CD4-positive, alpha-beta T cell treated with Interleukin-10 for 1 hour (primary cell): ENCODE measurements around the gene NDUFB2.
A peak's percentile ranks its signal among the peaks of the same experiment; 100 is the strongest.
"Not testable (repeated sequence)": the region's sequence is repeated elsewhere in the genome, so short reads cannot be mapped to it uniquely, and the experiment has no call there.

Experiments used
- DNase-seq: peaks from one replicate; pipeline ENCODE4 v3.0.0-alpha.2; 2020

Gene NDUFB2

GRCh38 chr7:140673063-140673773, 23.3 kb upstream of the NDUFB2 start:
- DNase-seq, result peak; percentile 58

GRCh38 chr7:140673774-140674155, 22.7 kb upstream of the NDUFB2 start:
- DNase-seq, result no peak

DNA sequence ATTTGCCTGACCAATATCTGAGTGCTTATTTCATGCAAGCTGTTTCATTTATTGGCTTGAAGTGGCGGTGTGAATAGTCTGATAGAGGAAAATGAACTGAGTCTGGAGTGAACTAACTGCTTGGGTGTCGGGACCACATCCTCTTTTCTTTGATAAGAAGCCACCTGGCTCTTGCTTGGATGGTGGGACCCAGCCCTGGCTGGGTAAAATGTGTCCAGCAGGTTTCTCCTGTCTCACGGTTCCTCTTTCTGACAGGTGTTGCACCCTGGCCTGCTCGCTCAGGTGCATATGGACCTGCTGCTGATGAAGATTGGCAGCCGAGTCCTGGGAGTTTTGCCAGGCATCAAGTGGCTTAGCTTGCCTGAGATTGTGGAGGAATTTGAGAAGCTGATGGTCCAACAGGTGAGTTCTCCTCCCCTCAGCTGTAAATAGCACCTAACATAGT, 22.1 kb upstream of the NDUFB2 start:
- no peak for DNase-seq

- no peak for DNase-seq
Measured at GRCh38 chr7:140674899-140675701, 21.4 kb upstream of the NDUFB2 start.

GRCh38 chr7:140675726-140676125, 20.8 kb upstream of the NDUFB2 start:
- no peak for DNase-seq

DNA sequence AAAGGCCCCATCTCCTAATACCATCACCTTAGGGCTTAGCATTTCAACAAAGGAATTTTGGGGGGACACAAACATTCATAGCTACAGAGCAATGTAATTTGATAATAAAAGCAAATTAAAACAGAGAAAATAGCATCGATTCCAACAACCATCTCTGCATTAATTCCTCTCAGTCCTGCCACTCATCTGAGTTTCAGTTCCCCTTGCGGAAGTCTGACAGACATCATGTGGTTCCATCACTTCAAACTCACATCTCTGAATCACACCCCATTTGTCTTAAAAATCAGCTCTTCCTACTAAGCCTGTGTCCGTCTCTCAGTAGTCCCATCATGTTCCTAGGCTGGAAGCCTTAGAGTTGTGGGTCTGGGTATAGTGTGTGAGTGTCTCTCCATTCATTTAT, 20.2 kb upstream of the NDUFB2 start:
- no peak for DNase-seq

DNA sequence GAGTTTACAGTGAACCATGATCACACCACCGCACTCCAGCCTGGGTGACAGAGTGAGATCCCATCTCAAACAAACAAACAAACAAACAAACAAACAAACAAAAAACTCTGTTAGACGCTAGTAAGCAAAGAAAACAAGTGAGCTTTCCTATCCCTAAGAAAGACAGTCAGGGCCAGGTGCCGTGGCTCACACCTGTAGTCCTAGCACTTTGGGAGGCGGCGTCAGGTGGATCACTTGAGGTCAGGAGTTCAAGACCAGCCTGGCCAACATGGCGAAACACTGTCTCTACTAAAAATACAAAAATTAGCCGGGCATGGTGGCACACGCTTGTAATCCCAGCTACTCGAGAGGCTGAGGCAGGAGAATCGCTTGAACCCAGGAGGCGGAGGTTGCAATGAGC, 19.6 kb upstream of the NDUFB2 start:
- DNase-seq, result not testable (repeated sequence)

DNA sequence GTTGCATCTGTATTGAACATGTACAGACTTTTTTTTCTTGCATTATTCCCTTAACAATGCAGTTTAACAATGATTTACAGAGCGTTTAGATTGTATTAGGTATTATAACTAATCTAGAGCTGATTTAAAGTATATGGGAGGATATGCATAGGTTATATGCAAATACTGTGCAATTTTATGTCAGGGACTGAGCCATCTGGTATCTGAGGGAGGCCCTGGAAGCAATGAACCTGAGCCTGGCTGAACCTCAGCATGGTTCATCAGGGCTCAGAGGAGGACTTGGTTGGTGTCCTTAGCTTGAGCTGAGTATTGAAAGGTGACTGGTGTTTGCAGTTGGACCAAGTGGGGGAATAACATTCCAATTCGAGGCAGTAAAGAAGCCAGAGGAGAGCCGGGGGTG, 19.0 kb upstream of the NDUFB2 start:
- no peak for DNase-seq

DNA sequence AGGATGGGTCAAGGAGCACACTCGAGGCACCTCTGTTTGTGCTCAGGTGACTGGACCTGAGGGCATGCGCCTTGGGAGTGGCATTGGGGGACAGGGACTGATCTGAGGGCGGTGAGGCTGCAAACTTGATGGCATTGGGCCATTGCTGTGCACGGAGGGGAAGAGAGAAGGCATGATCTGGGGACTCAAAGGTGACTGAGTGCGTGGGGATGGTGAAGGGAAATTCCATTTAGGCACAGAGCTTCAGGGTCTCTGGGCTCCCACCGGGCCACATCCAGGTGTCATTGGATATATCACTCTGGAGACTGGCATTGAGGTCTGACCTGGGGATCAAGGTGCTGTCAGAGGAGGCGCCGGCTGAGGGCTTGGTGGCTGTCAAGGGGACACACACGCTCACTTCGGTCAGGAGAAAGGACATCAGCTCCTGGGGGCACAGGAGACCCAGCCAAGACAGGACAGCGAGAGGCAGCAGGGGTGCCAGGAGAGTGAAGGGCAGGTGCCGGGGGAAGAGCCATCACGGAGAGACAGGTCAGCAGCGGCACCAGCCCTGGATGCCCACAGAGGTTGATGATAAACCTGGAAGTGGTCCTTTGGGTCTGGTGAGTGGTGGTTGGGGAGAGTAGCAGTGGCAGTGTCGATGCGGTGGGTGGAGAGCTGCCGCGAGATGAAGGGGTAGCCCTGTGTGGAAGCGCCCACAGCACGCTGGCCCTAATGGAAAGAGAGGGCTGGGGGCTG, 18.3 kb upstream of the NDUFB2 start:
- no peak for DNase-seq

DNA sequence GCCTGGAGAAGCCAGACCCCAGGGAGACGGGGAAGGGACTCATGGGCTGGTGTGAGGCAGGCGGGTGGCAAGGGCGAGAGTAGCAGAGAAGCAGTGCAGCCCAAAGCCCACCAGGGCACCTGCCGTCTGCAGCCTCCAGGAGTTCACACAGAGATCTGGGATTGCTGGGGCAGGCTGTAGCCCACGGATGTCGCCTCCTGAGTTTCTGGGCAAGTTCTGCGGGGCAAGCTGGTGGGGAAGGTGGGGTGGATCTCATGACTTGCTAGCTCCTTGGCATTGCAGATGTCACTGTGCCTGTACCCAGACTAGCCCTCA, 17.7 kb upstream of the NDUFB2 start:
- DNase-seq, result no peak

DNA sequence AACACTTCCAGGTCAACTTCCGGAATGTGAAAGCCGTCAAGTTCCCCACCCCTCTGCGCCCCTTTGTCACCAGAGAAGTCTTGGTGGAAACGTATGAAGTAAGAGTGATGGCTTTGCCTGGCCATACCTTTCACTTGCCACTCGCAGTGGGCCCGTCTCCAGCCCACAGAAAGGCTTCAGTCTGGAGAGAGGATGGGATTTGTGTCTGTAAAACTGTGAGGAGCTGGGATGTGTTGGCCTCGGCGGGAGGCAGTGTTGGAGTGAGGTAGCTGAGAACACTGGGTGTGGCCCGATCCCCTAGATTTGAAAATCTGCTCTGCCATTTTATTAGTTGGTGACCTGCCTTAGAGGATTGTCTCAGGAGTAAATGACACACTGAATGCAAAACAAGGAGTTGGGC, 17.3 kb upstream of the NDUFB2 start:
- no peak for DNase-seq

- no peak for DNase-seq
Measured at GRCh38 chr7:140680886-140681285, 15.6 kb upstream of the NDUFB2 start.

DNA sequence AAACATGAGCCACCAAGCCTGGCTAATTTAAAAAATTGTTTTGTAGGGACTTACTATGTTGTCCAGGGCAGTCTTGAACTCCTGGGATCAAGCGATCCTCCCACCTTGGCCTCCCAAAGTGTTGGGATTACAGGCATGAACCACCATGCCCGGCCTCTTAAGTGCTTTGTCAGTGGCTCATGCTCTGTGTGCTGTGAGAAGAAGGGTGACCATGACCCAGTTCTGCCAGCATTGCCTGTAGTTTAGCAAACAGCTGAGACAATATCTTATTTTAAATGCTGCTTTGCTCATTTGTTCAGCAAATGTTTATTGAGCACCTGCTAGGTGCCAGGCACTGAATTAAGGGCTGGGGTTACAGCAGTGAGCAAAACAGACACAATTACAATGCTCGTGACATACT, 14.7 kb upstream of the NDUFB2 start:
- DNase-seq, result no peak

DNA sequence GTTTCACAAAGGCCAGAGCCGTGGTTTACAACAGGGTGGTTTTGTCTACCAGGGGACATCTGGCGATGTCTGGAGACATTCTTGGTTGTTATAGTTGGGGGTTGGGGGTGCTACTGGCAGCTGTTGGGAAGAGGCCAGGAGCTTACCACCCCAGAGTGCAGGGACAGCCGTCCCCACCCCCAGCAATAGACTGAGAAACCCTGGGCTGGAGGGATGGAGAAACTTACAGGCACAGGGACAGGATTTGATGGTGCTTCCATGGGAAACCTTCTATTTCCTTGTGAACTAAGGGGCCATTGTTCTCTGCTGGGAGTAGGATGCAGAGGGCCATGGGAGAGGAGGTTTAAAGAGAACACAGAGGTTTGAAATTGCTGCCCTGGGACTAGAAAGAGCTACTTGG, 12.9 kb upstream of the NDUFB2 start:
- DNase-seq, result no peak

DNA sequence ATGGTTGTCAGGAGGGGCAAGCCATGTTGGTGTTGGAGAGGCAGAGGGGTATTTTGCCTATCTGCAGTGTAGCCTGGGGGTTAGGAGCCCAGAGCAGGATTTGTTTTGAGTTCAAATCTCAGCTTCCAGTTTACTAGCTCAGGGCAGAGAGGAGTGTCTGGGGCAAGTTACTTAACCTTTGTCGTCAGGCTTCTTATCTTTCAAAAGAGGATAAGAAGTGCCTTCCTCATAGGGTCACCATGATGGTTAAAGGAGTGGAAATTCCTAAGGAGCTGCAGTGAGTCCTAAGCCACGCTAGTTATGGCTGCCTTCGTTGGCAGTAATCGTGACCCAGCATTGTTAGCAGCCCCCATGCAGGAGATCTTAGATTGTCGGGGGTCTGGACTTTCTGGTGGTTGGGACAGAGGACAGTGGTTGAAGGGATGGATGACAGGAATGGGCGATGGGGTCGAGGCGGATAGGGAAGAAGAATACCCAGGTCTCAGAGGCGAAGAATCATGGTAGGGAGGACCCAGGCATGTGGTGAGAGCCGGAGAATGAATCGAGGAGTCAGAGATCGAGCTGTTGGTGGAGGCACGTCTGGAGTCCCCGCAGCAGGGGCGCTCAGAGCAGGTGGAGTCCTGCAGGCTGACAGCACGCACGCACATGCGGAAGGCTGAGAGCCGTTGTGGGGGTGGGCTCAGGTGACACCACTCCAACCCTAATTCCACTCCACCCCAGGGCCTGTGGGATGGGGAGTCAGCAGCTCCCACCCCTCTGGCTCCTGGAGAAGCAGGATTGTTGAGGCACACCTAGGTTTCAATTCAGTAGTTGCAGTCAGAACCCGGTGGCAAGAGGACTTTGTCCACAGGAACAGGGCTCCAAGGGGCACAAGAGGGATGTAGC, 12.2 kb upstream of the NDUFB2 start:
- no peak for DNase-seq

DNA sequence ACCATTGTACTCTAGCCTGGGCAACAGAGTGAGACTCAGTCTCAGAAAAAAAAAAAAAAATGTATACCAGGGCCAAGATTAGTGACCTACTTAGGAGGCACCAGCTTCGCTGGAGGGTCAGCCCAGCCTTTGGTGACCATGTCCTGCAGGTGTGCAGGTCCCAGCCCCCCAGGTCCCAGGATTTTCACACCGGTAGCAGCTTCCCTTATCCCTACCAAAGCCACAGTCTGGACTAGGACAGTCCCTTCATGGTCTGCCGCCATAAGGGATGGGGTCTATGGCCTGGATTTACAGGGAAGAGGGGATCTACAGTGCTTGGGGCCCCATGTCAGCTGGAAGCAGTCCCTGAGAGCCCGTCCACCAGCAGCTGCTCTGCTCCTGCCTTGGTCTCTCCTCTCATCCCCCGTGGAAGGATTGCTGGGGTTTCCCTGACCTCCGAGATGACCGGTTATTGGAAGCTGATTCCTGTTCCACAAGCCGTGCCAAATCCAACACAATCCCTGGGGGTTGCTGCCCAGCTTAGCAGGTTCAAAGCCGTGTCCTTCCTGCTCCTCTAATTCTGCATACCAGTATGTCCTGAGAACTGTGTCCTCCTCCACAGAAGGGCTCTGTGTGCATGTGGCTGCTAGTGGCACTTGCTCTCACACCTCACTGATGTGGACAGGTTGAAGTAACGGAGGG, 11.0 kb upstream of the NDUFB2 start:
- DNase-seq, result no peak

DNA sequence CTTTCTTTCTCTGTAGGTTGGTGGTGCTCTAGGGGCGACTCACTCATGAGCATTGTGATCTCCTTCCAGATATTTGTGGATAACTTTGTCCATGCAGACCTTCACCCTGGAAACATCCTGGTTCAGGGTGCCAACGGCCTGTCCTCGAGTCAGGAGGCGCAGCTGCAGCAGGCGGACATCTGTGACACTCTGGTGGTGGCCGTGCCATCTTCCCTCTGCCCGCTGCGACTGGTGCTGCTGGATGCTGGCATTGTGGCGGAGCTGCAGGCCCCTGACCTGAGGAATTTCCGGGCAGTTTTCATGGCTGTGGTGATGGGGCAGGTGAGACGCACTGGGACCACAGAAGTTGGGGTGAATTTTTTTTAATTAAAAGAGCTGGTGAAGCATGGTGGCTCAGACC, 9.6 kb upstream of the NDUFB2 start:
- no peak for DNase-seq

DNA sequence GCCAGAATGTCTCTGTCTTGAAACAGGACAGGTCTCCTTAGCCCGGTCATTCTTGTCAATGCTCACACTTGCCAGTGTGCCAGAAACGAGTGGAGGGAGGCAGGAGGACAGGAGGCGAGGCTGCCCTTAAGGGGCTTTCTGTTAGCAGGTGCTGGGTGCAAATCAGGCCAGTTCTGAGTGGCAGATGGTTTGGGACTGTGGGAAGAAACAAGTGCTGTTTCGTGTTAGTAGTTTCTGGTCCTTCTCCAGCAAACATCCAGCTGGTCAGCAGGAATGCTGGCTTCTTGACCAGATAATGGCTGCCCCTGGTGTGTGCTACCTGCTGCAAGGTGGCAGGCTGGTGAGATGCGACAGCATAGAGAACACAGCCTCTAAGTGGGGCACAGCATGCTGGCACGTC, 8.2 kb upstream of the NDUFB2 start:
- no peak for DNase-seq

- DNase-seq, result no peak
Measured at GRCh38 chr7:140689199-140690152, 7.0 kb upstream of the NDUFB2 start.

DNA sequence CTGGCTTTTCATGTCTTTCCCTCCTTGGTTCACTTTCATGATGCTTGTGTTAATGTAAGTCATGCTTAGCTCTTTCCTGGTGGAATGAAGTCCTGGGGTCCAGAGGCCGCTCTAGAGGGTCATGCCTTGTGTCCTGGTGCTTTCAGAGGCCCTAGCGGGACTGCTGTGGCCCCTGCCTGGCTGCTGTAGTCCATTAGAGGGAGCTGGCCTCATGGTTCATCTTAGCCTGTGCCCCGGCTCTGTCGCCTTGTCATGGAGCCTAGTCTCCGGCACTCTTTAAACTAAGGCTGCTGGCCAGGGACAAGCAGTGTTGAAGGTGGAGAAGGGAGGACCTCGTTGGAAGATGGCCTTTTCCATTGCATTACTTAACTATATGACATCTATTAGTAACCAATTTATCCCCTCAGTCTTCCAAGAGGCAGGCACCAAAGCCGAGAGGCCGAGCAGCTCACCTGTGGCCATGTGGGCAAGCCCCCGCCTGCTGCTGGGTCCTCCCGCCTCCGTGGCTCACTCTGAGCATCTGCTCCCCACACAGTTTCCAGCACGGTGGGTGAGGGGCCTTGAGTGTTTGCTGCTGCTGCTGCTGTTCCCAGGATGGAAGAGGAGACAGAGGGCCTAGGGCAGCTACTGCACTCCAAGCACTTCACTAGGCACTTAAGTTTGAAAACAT, 5.0 kb upstream of the NDUFB2 start:
- DNase-seq, result no peak

DNA sequence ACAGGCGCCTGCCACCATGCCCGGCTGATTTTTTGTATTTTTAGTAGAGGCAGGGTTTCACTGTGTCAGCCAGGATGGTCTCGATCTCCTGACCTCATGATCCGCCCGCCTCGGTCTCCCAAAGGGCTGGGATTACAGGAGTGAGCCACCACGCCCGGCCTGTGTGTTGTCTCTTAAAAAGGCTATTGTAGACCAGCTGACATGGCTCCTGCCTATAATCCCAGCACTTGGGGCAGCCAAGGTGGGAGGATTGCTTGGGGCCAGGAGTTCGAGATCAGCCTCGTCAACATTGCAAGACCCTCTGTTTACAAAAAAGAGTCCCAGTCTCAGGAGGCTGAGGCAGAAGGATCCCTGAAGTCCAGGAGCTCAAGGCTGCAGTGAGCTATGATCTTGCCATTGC, 2.7 kb upstream of the NDUFB2 start:
- DNase-seq, result not testable (repeated sequence)
